K562 (cell line): ENCODE measurements around the gene KCTD16. TPM values are rescaled to one million over a fixed set of nuclear protein-coding genes. Genes with fewer than 3 reads are reported as not detected.
A peak's percentile ranks its signal among the peaks of the same experiment; 100 is the strongest.

ENCODE experiments used
- BDP1 ChIP-seq: IDR thresholded peaks from 3 replicates; pipeline ENCODE4 v1.6.1; 2011; ENCODE audit not compliant: insufficient read length, insufficient read depth
- ELF2 ChIP-seq: fragments of 250-450 bp; sonication (Bioruptor Pico); IDR thresholded peaks from 2 replicates; pipeline ENCODE4 v1.5.0; 2021; ENCODE audit warnings: mild to moderate bottlenecking
- GABPB1 ChIP-seq: sonication (generic); formaldehyde crosslinking; IDR thresholded peaks from 2 replicates; pipeline ENCODE4 v1.8.0; 2022; ENCODE audit warnings: mild to moderate bottlenecking, missing genetic modification reagents
- LCOR ChIP-seq: sonication (generic); formaldehyde crosslinking; IDR thresholded peaks from 2 replicates; pipeline ENCODE4 v1.8.0; 2022; ENCODE audit warnings: mild to moderate bottlenecking, missing genetic modification reagents
- MIER1 ChIP-seq: fragments of 450-650 bp; IDR thresholded peaks from 2 replicates; pipeline ENCODE4 v1.6.1; 2016; ENCODE audit warnings: antibody characterized with exemption, mild to moderate bottlenecking, low read depth
- SMAD2 ChIP-seq: fragments of 150-350 bp; IDR thresholded peaks from 2 replicates; pipeline ENCODE4 v1.6.1; 2014; ENCODE audit warnings: low read depth, mild to moderate bottlenecking, low read length
- SMAD3 ChIP-seq: fragments of 450-650 bp; formaldehyde crosslinking; conservative IDR thresholded peaks from 2 replicates; pipeline ENCODE4 v1.4.0; 2020; ENCODE audit warnings: mild to moderate bottlenecking
- polyA plus RNA-seq, 8 experiments: library from polyadenylated mRNA; depleted of rRNA in 4 of 8; stranded (reverse) in 5 of 8; unstranded in 3 of 8; fragments of >200 nt; fragmentation: Nextera tagmentation in 2 of 8; fragmentation: Illumina TruSeq in 1 of 8; extraction: Ambion mirVana in 2 of 8; extraction: Trizol in 1 of 8; gene quantifications; 2 replicates each; pipeline versions ENCODE4 v1.2.1 to v1.2.3, GENCODE V29; 2011 to 2014; ENCODE audit warnings: inconsistent platforms in 1 of 8, missing spikeins in 1 of 8
- total RNA-seq, 7 experiments: library from RNA; depleted of rRNA in 6 of 7; stranded (reverse); fragments of >200 nt in 6 of 7; fragmentation: Illumina TruSeq in 2 of 7; extraction: Trizol in 2 of 7; gene quantifications; 2 replicates each; pipeline versions ENCODE4 v1.2.1 to v1.2.3, GENCODE V29; 2011 to 2021; ENCODE audit warnings: low replicate concordance in 1 of 7
- TF ChIP-seq, protein P1 (sequence below), 2 experiments: fragments of 450-650 bp in 1 of 2; sonication (generic) in 1 of 2; formaldehyde crosslinking in 1 of 2; IDR thresholded peaks; 2 replicates each; pipeline versions ENCODE4 v1.7.1 to v1.9.0; 2016 to 2022; ENCODE audit warnings: inconsistent platforms in 1 of 2, mild to moderate bottlenecking in 1 of 2, missing genetic modification reagents in 1 of 2
- TF ChIP-seq, protein P2 (sequence below): sonication (generic); formaldehyde crosslinking; IDR thresholded peaks from 2 replicates; pipeline ENCODE4 v1.8.0; 2022; ENCODE audit warnings: mild to moderate bottlenecking, missing genetic modification reagents

KCTD16 gene
- total and polyA plus RNA-seq, 9 of the 15 experiments (the other 6 are each of a cell fraction or from before 2014, with no cell fraction given), result 0.04 TPM; not detected in 8

DNA sequence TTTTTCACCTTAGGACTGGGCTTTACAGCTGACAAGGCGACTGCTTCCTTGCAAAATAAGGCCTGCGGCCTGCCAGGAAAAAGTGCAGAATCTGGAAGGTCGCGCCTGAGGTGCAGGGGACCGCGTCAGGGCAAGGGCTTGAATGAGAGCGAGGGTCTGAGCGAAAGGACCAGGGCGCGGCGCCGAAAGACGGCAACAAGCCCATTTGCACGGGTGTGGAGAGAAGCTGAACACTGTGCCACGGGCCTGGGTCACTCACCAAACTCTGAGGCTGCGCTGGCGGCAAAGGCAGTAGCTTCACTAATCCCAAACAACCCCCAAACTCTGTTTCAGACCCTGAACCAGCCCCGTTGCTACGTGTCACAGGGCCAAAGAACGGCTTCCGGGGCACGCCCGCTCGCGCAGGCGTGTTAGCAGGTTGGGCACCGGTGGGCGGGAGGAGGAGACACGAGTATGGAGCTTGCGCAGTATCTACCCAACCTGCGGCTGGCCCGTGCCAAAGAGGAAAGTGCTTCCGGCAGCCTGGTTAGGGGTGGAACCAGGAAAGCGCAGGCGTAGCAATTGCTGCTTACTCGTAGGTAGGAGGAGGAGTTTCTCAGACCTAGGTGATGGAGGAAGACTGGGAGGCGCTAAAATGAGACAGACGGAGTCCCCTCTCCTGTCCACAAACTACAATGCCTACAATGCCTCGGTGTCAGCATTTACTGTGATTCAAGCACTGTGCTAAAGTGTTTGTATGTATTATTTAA is at the start of gene KCTD16, which contains the start of gene YIPF5 (continued):
- TF ChIP-seq BDP1, result no peak
- peak; percentile 28; the same call in 1 of the 2 replicates for TF ChIP-seq LCOR
- peak; percentile 98 for TF ChIP-seq GABPB1
- TF ChIP-seq MIER1, result no peak
- TF ChIP-seq SMAD3 (CRISPR knock-in tag), result no peak
- TF ChIP-seq, protein P1, sequence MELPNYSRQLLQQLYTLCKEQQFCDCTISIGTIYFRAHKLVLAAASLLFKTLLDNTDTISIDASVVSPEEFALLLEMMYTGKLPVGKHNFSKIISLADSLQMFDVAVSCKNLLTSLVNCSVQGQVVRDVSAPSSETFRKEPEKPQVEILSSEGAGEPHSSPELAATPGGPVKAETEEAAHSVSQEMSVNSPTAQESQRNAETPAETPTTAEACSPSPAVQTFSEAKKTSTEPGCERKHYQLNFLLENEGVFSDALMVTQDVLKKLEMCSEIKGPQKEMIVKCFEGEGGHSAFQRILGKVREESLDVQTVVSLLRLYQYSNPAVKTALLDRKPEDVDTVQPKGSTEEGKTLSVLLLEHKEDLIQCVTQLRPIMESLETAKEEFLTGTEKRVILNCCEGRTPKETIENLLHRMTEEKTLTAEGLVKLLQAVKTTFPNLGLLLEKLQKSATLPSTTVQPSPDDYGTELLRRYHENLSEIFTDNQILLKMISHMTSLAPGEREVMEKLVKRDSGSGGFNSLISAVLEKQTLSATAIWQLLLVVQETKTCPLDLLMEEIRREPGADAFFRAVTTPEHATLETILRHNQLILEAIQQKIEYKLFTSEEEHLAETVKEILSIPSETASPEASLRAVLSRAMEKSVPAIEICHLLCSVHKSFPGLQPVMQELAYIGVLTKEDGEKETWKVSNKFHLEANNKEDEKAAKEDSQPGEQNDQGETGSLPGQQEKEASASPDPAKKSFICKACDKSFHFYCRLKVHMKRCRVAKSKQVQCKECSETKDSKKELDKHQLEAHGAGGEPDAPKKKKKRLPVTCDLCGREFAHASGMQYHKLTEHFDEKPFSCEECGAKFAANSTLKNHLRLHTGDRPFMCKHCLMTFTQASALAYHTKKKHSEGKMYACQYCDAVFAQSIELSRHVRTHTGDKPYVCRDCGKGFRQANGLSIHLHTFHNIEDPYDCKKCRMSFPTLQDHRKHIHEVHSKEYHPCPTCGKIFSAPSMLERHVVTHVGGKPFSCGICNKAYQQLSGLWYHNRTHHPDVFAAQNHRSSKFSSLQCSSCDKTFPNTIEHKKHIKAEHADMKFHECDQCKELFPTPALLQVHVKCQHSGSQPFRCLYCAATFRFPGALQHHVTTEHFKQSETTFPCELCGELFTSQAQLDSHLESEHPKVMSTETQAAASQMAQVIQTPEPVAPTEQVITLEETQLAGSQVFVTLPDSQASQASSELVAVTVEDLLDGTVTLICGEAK (IDR thresholded peaks at IDR 0.05), result peak; percentile 91
- TF ChIP-seq, protein P1 (CRISPR knock-in tag; IDR thresholded peaks at IDR 0.05), result no peak
- TF ChIP-seq ELF2 (CRISPR knock-in tag), result peak; percentile 62
- TF ChIP-seq SMAD2, result no peak
- TF ChIP-seq, protein P2, sequence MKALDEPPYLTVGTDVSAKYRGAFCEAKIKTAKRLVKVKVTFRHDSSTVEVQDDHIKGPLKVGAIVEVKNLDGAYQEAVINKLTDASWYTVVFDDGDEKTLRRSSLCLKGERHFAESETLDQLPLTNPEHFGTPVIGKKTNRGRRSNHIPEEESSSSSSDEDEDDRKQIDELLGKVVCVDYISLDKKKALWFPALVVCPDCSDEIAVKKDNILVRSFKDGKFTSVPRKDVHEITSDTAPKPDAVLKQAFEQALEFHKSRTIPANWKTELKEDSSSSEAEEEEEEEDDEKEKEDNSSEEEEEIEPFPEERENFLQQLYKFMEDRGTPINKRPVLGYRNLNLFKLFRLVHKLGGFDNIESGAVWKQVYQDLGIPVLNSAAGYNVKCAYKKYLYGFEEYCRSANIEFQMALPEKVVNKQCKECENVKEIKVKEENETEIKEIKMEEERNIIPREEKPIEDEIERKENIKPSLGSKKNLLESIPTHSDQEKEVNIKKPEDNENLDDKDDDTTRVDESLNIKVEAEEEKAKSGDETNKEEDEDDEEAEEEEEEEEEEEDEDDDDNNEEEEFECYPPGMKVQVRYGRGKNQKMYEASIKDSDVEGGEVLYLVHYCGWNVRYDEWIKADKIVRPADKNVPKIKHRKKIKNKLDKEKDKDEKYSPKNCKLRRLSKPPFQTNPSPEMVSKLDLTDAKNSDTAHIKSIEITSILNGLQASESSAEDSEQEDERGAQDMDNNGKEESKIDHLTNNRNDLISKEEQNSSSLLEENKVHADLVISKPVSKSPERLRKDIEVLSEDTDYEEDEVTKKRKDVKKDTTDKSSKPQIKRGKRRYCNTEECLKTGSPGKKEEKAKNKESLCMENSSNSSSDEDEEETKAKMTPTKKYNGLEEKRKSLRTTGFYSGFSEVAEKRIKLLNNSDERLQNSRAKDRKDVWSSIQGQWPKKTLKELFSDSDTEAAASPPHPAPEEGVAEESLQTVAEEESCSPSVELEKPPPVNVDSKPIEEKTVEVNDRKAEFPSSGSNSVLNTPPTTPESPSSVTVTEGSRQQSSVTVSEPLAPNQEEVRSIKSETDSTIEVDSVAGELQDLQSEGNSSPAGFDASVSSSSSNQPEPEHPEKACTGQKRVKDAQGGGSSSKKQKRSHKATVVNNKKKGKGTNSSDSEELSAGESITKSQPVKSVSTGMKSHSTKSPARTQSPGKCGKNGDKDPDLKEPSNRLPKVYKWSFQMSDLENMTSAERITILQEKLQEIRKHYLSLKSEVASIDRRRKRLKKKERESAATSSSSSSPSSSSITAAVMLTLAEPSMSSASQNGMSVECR (CRISPR knock-in tag), result 0 out of 2 replicates have a peak, but pooled peaks have one; percentile 35
